ENCODE results near the gene SPEG. TPM values are rescaled to one million over a fixed set of nuclear protein-coding genes. Genes with fewer than 3 reads are reported as not detected.
A peak's percentile ranks its signal among the peaks of the same experiment; 100 is the strongest.

SPEG gene
- total and polyA plus RNA-seq, 2 experiments from 2014 or later: 12.6 to 32.4 TPM

GRCh38 chr2:219533930-219534661 is 99.5 kb downstream of the SPEG start:
- no peak overlapping the region for H3K27ac ChIP-seq (ENCODE audit: low read depth)
- H3K9me2 ChIP-seq (ENCODE audit: insufficient read depth): no peaks in the 10 kb centered on the region
- no peaks in the 10 kb centered on the region; the same call in 1 of the 2 replicates for H3K36me3 ChIP-seq (ENCODE audit: insufficient read depth)
- no peaks in the 10 kb centered on the region for H3K79me2 ChIP-seq (replicated peaks; ENCODE audit: insufficient read depth)
- H3K4me3 Mint-ChIP-seq: no peak overlapping the region
- no peak overlapping the region for H3K27ac Mint-ChIP-seq
- peaks cover 5% of the 10 kb centered on the region; the same call in 1 of the 3 replicates for H3K36me3 Mint-ChIP-seq (ENCODE audit: low read depth)
- H3F3A ChIP-seq (replicated peaks; ENCODE audit: low read depth): 0 out of 2 replicates have a peak, but pooled peaks cover 7% of the 10 kb centered on the region
- H3K4me3 ChIP-seq: no peak overlapping the region
- H4K20me1 ChIP-seq (replicated peaks; ENCODE audit: insufficient read depth): 0 out of 2 replicates have a peak, but pooled peaks cover 5% of the 10 kb centered on the region
- H3K27me3 Mint-ChIP-seq (ENCODE audit: insufficient read depth, low read depth, poor library complexity): peaks cover 39% of the 10 kb centered on the region
- peak; percentile 11 for ATAC-seq
- peaks cover 29% of the 10 kb centered on the region for H3K4me1 ChIP-seq (ENCODE audit: insufficient read depth)
- peaks cover 38% of the 10 kb centered on the region for H3K4me1 Mint-ChIP-seq
- H3K27me3 ChIP-seq (ENCODE audit: insufficient read depth): peaks cover 9% of the 10 kb centered on the region
- no peak overlapping the region for H2AFZ ChIP-seq
- DNase-seq (ENCODE audit: low spot score): peak; percentile 41
- H3K9me3 Mint-ChIP-seq: no peaks in the 10 kb centered on the region
- H3K4me2 ChIP-seq: no peak overlapping the region
- TF ChIP-seq NANOG (IDR thresholded peaks at IDR 0.05; ENCODE audit: borderline replicate concordance) (no peak), CREB1 (CRISPR knock-in tag; IDR thresholded peaks at IDR 0.05; ENCODE audit: low read depth) (no peak), ETS1 (IDR thresholded peaks at IDR 0.05) (no peak), JUNB (IDR thresholded peaks at IDR 0.05; ENCODE audit: unreplicated experiment) (no peak), ZNF462 (CRISPR knock-in tag; IDR thresholded peaks at IDR 0.05) (no peak), POLR2AphosphoS5 (IDR thresholded peaks at IDR 0.05; ENCODE audit: low read depth) (no peak), ZNF114 (CRISPR knock-in tag; IDR thresholded peaks at IDR 0.05) (no peak), CTCF (conservative IDR thresholded peaks at IDR 0.05; ENCODE audit: low read depth in 2 of 2) (no peak), STAT1 (IDR thresholded peaks at IDR 0.05; ENCODE audit: unreplicated experiment) (no peak), EZH2phosphoT487 (IDR thresholded peaks at IDR 0.05; ENCODE audit: unreplicated experiment) (no peak), REST (IDR thresholded peaks at IDR 0.05; ENCODE audit: unreplicated experiment) (no peak)

Measured in GM23338 (cell line).